HPDE6-E6E7 (cell line): ENCODE measurements around the gene ORC6.

Experiments
- DNase-seq: peaks from one replicate; pipeline ENCODE4 v3.0.0; 2011; ENCODE audit warnings: missing footprints; ENCODE audit errors: extremely low spot score

Gene ORC6

GRCh38 chr16:46731691-46732555 is 42.5 kb downstream of the ORC6 start:
- DNase-seq: no peak

DNA sequence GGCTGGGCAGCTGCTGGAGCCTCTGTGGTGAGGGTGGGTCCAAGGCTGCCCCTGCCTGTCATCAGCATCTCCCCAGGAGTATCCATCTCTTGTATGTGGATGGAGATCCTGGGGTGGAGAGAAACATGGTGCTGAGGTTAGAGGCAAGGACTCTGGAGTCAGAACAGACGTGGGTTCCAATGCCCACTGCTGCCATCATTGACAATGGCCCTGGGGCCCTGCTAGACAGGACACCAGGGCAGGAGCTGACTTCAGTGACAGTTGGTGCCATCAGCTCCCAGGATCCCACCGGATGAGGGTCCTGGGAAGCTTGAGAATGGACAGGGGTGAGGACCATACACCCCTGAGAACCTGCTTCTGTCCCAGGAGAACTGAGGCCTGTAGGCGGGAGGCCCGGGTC is 43.1 kb downstream of the ORC6 start:
- no peak for DNase-seq

GRCh38 chr16:46733319-46733830 is 43.9 kb downstream of the ORC6 start:
- no peak for DNase-seq

- no peak for DNase-seq
Measured at GRCh38 chr16:46736695-46737094, 47.2 kb downstream of the ORC6 start.

- DNase-seq: no peak
Measured at GRCh38 chr16:46737621-46738214, 48.3 kb downstream of the ORC6 start.

DNA sequence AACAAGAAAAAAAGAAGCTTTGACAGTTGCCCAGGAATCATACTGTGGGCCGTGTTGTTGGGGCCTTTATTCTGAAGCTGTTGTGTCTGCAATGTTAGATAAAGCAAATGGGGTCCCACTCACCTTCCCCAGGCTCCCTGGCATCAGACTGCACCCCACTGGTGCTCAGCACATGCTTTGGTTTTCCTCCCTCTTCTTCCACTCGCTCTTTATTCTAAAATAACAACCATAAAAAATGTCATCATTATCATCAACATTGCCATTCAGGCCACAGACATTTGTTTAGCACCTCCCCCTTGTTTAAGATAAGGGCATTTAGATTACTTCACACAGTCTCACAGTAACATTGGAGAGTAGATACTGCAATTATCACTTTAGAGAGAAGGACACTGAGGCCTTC is 50.5 kb downstream of the ORC6 start:
- no peak for DNase-seq

GRCh38 chr16:46743232-46743719 is 53.8 kb downstream of the ORC6 start:
- DNase-seq: no peak

DNA sequence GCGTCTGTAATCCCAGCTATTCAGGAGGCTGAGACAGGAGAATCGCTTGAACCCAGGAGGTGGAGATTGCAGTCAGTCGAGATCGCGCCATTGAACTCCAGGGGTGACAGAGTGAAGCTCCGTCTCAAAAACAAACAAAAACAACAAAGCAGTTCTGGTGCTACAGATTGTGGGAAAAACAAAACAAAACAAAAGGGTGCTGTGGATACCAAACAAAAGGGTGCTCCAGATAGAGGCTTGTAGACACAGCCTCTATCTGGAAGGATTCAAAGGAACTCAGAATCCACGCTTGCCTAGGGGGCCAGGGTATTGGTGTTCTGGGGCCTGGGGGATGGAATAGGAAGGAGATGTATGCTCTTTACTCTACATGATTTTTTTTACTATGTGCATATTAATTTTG is 56.2 kb downstream of the ORC6 start:
- DNase-seq: no peak

DNA sequence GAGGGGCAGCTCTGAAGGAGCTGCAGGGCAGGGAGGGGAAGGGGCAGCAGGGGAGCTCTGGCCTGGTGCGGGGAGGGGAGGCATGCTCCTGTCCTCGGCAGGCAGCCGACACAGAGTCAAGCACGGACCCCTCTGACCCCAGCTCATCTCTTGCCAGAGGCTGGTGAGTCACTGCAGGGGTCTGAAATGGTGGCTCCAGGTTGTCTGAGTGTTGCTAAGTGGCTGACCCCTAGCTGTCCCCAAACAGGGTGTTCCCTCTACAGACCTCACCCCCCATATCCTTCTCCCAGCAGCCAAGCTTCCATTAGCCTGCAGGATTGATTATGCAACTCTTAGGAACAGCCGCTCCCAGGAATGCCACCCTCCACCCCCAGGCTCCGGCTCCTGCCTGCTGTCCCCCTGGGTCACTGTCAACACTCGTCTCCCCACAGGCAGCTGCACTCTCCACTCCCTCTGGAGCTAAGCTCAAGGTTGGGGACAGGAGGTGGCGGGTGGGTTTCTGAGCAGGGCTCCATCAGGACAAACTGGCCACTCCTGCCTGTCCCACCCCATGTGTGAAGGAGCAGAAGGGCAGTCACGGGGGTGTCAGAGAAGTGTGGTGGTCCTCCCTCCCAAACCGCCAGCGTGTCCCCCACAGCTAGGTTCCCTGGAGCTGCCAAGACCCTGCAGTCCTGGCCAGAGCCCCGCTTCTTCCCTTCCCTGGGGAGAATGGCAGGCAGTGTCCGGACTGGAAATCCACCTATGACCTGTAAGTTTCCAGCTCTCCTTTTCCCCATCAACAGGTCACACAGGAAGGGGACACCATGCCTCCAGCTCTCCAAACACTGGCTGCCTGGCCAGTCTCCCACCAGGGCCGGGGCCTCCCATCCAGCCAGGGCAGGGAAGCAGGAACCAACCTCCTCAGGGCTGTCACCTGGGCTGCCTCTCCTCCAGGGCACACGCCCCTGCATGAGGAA is 57.6 kb downstream of the ORC6 start:
- no peak for DNase-seq
